ENCODE results near the gene SPATA6L. TPM values are rescaled to one million over a fixed set of nuclear protein-coding genes. Genes with fewer than 3 reads are reported as not detected.

Gene SPATA6L
- total RNA-seq, 1 donor from 2014 or later = 1.2 TPM

DNA sequence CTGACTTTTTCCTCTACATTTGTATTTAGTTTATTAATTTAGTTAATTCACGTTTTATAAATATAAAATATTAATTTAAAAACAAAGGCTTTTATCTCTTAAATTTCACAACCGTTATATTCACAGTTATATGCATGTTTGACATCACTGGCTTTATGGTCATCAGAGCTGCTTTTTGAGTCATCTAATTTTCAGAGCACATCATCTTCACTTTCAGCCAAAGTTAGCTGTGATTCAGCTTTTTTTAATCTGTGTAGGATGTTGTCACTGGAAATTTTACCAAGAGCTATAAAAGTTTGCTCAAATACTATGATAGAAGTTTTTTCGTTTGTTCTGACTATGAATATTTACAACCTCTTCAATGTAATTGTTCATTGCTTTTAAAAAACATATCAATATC, 25.5 kb upstream of the SPATA6L start:
- Mint-ChIP-seq H3K9me3 (ENCODE audit: unreplicated experiment) (no peaks in the 10 kb centered on the region), H3K4me1 (ENCODE audit: unreplicated experiment) (peaks cover 3% of the 10 kb centered on the region), H3K36me3 (ENCODE audit: unreplicated experiment) (peaks cover 19% of the 10 kb centered on the region), H3K27me3 (ENCODE audit: unreplicated experiment) (no peaks in the 10 kb centered on the region), H3K27ac (ENCODE audit: unreplicated experiment) (no peak overlapping the region), H3K4me3 (ENCODE audit: unreplicated experiment) (no peak overlapping the region)
- TF ChIP-seq, protein P1, sequence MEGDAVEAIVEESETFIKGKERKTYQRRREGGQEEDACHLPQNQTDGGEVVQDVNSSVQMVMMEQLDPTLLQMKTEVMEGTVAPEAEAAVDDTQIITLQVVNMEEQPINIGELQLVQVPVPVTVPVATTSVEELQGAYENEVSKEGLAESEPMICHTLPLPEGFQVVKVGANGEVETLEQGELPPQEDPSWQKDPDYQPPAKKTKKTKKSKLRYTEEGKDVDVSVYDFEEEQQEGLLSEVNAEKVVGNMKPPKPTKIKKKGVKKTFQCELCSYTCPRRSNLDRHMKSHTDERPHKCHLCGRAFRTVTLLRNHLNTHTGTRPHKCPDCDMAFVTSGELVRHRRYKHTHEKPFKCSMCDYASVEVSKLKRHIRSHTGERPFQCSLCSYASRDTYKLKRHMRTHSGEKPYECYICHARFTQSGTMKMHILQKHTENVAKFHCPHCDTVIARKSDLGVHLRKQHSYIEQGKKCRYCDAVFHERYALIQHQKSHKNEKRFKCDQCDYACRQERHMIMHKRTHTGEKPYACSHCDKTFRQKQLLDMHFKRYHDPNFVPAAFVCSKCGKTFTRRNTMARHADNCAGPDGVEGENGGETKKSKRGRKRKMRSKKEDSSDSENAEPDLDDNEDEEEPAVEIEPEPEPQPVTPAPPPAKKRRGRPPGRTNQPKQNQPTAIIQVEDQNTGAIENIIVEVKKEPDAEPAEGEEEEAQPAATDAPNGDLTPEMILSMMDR (IDR thresholded peaks at IDR 0.05) = no peak
- DNase-seq (ENCODE audit: extremely low spot score, unreplicated experiment) = no peak

DNA sequence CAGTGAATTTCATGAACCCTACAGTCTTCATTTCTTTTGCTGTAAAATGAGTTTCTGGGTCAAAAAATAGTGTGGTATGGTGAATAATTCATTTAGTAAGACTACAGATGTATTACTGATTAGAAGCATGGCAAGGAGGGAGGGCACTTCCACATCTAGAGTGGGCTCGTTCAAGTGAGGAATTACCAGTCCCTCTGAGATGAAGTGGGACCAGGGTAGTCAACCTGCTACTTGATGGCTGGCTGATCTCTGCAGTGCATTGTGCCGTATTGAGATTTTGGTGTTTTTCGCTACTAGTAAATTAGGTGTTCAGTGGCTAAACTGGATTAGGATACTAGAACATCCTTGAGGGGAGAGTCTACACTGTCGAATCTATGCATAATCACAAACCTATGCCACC, 23.9 kb upstream of the SPATA6L start:
- H3K27ac Mint-ChIP-seq (ENCODE audit: unreplicated experiment) = no peak overlapping the region
- no peaks in the 10 kb centered on the region for H3K9me3 Mint-ChIP-seq (ENCODE audit: unreplicated experiment)
- peaks cover 22% of the 10 kb centered on the region for H3K36me3 Mint-ChIP-seq (ENCODE audit: unreplicated experiment)
- H3K4me1 Mint-ChIP-seq (ENCODE audit: unreplicated experiment) = peaks cover 2% of the 10 kb centered on the region
- H3K27me3 Mint-ChIP-seq (ENCODE audit: unreplicated experiment) = no peaks in the 10 kb centered on the region
- TF ChIP-seq, protein P1 (IDR thresholded peaks at IDR 0.05) = no peak
- no peak overlapping the region for H3K4me3 Mint-ChIP-seq (ENCODE audit: unreplicated experiment)
- no peak for DNase-seq (ENCODE audit: extremely low spot score, unreplicated experiment)

DNA sequence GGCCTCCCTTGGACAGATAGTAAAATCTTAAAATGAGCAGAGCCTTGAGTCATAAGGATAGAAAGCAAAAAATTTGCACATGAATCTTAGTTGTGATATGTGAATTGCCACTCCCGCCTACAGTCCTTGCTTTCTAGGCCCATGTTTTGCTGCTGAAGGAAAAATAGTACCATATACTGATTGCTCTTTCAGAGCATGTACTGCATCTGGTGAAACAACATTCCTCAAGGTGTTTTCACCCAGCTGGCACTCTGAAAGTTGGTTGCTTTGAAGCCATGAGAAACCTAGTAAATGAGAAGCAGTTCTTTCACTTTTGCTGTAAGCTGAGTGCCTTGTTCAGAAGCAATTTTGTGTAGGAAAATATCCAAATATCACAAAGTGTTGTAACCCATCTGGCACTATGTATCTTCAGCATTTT, 23.4 kb upstream of the SPATA6L start:
- H3K4me3 Mint-ChIP-seq (ENCODE audit: unreplicated experiment) = no peak overlapping the region
- no peak overlapping the region for H3K27ac Mint-ChIP-seq (ENCODE audit: unreplicated experiment)
- H3K36me3 Mint-ChIP-seq (ENCODE audit: unreplicated experiment) = peaks cover 27% of the 10 kb centered on the region
- no peaks in the 10 kb centered on the region for H3K27me3 Mint-ChIP-seq (ENCODE audit: unreplicated experiment)
- DNase-seq (ENCODE audit: extremely low spot score, unreplicated experiment) = no peak
- peaks cover 2% of the 10 kb centered on the region for H3K4me1 Mint-ChIP-seq (ENCODE audit: unreplicated experiment)
- TF ChIP-seq, protein P1 (IDR thresholded peaks at IDR 0.05) = no peak
- H3K9me3 Mint-ChIP-seq (ENCODE audit: unreplicated experiment) = no peaks in the 10 kb centered on the region

DNA sequence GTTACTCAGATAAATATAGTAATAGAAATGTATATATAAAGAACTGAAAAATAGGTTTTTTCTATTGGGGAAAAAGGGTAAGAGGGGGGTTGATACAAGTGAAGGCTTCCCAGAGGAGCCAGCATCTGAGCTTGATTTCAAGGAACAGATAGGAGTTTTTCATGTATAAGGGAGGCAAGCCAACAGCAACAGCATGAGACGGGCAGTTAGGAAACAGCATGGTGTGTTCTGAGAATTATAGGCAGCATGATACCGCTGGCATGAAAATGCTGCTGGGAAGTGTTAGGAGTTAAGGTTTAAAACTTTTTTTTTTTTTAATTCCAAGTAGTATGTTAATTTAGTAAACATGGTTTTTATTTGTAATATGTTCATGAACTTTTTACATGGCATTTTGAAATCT, 22.7 kb upstream of the SPATA6L start:
- TF ChIP-seq, protein P1 (IDR thresholded peaks at IDR 0.05) = no peak
- no peaks in the 10 kb centered on the region for H3K27me3 Mint-ChIP-seq (ENCODE audit: unreplicated experiment)
- H3K36me3 Mint-ChIP-seq (ENCODE audit: unreplicated experiment) = peaks cover 31% of the 10 kb centered on the region
- no peak overlapping the region for H3K4me3 Mint-ChIP-seq (ENCODE audit: unreplicated experiment)
- no peak for DNase-seq (ENCODE audit: extremely low spot score, unreplicated experiment)
- no peak overlapping the region for H3K27ac Mint-ChIP-seq (ENCODE audit: unreplicated experiment)
- no peaks in the 10 kb centered on the region for H3K9me3 Mint-ChIP-seq (ENCODE audit: unreplicated experiment)
- peaks cover 2% of the 10 kb centered on the region for H3K4me1 Mint-ChIP-seq (ENCODE audit: unreplicated experiment)

DNA sequence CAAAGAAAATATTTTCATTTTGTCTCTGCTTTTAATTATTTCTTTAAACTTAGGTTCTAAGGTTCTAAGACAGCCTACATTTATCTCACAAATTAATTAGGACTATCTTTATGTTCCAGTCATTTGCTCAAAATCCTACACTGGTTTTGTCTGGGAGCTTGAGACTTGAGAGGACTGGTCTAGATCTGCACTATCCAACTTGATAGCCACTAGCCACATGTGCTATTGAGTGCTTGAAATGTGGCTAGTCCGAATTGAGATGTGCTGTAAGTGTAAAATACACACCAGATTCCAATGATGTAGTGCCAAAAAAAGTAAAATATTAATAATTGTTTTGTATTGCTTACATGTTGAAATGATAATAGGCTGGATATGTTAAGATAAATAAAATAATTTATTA, 20.3 kb upstream of the SPATA6L start:
- H3K36me3 Mint-ChIP-seq (ENCODE audit: unreplicated experiment) = peaks cover 28% of the 10 kb centered on the region
- peaks cover 4% of the 10 kb centered on the region for H3K4me1 Mint-ChIP-seq (ENCODE audit: unreplicated experiment)
- H3K4me3 Mint-ChIP-seq (ENCODE audit: unreplicated experiment) = no peak overlapping the region
- DNase-seq (ENCODE audit: extremely low spot score, unreplicated experiment) = no peak
- TF ChIP-seq, protein P1 (IDR thresholded peaks at IDR 0.05) = no peak
- H3K27ac Mint-ChIP-seq (ENCODE audit: unreplicated experiment) = no peak overlapping the region
- H3K9me3 Mint-ChIP-seq (ENCODE audit: unreplicated experiment) = no peaks in the 10 kb centered on the region
- H3K27me3 Mint-ChIP-seq (ENCODE audit: unreplicated experiment) = no peaks in the 10 kb centered on the region
